Hindlimb muscle (tissue), 1 donor: ENCODE measurements around the gene RNF141. TPM values are rescaled to one million over a fixed set of nuclear protein-coding genes. Genes with fewer than 3 reads are reported as not detected.

Experiments used
- DNase-seq: peaks from one replicate; pipeline ENCODE4 v3.0.0-alpha.2; 2013
- polyA plus RNA-seq: library from polyadenylated mRNA; unstranded; fragments of 120-200 nt; gene quantifications from one replicate; pipeline ENCODE4 v1.2.1, GENCODE V29; 2013; ENCODE audit not compliant: insufficient read length

Gene RNF141
- polyA plus RNA-seq, result 23.9 TPM

- peak; percentile 96 for DNase-seq
These were observed at the start of gene RNF141 for GRCh38 chr11:10540915-10541560. RNF141 (minus strand) TSS chr11:10541187; CDS start chr11:10534158, 7,029 bp downstream.

GRCh38 chr11:10590218-10590915, 49.4 kb upstream of the RNF141 start:
- no peak for DNase-seq

GRCh38 chr11:10588904-10589303, 47.9 kb upstream of the RNF141 start:
- DNase-seq, result no peak

- no peak for DNase-seq
These were observed 47.0 kb upstream of the RNF141 start for GRCh38 chr11:10587995-10588394.

GRCh38 chr11:10587388-10587787, 46.4 kb upstream of the RNF141 start:
- DNase-seq, result no peak

- no peak for DNase-seq
These were observed 43.1 kb upstream of the RNF141 start for GRCh38 chr11:10584071-10584501.

GRCh38 chr11:10581481-10582019, 40.6 kb upstream of the RNF141 start:
- no peak for DNase-seq

GRCh38 chr11:10580623-10581022, 39.6 kb upstream of the RNF141 start:
- DNase-seq, result no peak

GRCh38 chr11:10579700-10580099, 38.7 kb upstream of the RNF141 start:
- DNase-seq, result no peak

- no peak for DNase-seq
These were observed 35.0 kb upstream of the RNF141 start for GRCh38 chr11:10576035-10576398.

GRCh38 chr11:10575346-10576034, 34.5 kb upstream of the RNF141 start:
- DNase-seq, result no peak

GRCh38 chr11:10573556-10573955, 32.6 kb upstream of the RNF141 start:
- no peak for DNase-seq

GRCh38 chr11:10573028-10573427, 32.0 kb upstream of the RNF141 start:
- DNase-seq, result no peak

- DNase-seq, result no peak
These were observed 31.5 kb upstream of the RNF141 start for GRCh38 chr11:10572533-10572932.

GRCh38 chr11:10568486-10568941, 27.5 kb upstream of the RNF141 start, which contains the start of gene LYVE1:
LYVE1 (minus strand) TSS chr11:10568665; CDS start chr11:10568532, 133 bp downstream.
- DNase-seq, result peak; percentile 52

- no peak for DNase-seq
These were observed 26.5 kb upstream of the RNF141 start for GRCh38 chr11:10567446-10567845.

GRCh38 chr11:10566257-10566957, 25.4 kb upstream of the RNF141 start:
- DNase-seq, result no peak

GRCh38 chr11:10565493-10565892, 24.5 kb upstream of the RNF141 start:
- DNase-seq, result no peak

- peak; percentile 30 for DNase-seq
These were observed 23.8 kb upstream of the RNF141 start for GRCh38 chr11:10564696-10565318.

GRCh38 chr11:10564030-10564429, 23.0 kb upstream of the RNF141 start:
- DNase-seq, result no peak

- no peak for DNase-seq
These were observed 21.0 kb upstream of the RNF141 start for GRCh38 chr11:10561947-10562346.
